ENCODE data around the gene PCGF3.
A peak's percentile ranks its signal among the peaks of the same experiment; 100 is the strongest.
"Not testable (repeated sequence)": the region's sequence is repeated elsewhere in the genome, so short reads cannot be mapped to it uniquely, and the experiment has no call there.

PCGF3 gene

GRCh38 chr4:687971-688853 lies 17.4 kb upstream of the PCGF3 start:
- H3K27ac ChIP-seq (ENCODE audit: low read depth, low read length): peak overlapping the region; percentile 50
- H3K4me1 ChIP-seq (ENCODE audit: control insufficient read depth, insufficient read depth, low read length): peaks cover 2% of the 10 kb centered on the region
- peak overlapping the region; percentile 62 for H3K4me3 ChIP-seq (ENCODE audit: low read length)
- no peak overlapping the region for H3K9ac ChIP-seq (ENCODE audit: low read length)
- H3K27me3 ChIP-seq (ENCODE audit: control insufficient read depth, insufficient read depth, low read length): no peaks in the 10 kb centered on the region
- H3K36me3 ChIP-seq (ENCODE audit: control insufficient read depth, insufficient read depth, low read length): peaks cover 2% of the 10 kb centered on the region

- Histone ChIP-seq H3K4me3 (ENCODE audit: low read length) (peak within 1 kb of the TSS; percentile 62), H3K4me1 (ENCODE audit: control insufficient read depth, insufficient read depth, low read length) (peaks cover 2% of the 10 kb centered on the region), H3K36me3 (ENCODE audit: control insufficient read depth, insufficient read depth, low read length) (peaks cover 2% of the 10 kb centered on the region), H3K27ac (ENCODE audit: low read depth, low read length) (peak within 1 kb of the TSS; percentile 50), H3K9ac (ENCODE audit: low read length) (peak within 1 kb of the TSS; percentile 43), H3K27me3 (ENCODE audit: control insufficient read depth, insufficient read depth, low read length) (no peaks in the 10 kb centered on the region)
Measured at GRCh38 chr4:688854-689681, 16.6 kb upstream of the PCGF3 start, which contains the start of gene SLC49A3. Gene SLC49A3, minus strand, starts transcription at chr4:689151. Its CDS starts 24 bp downstream, at chr4:689127.

- Histone ChIP-seq H3K4me1 (ENCODE audit: control insufficient read depth, insufficient read depth, low read length) (peaks cover 2% of the 10 kb centered on the region), H3K27me3 (ENCODE audit: control insufficient read depth, insufficient read depth, low read length) (no peaks in the 10 kb centered on the region), H3K4me3 (ENCODE audit: low read length) (peak overlapping the region; percentile 62), H3K36me3 (ENCODE audit: control insufficient read depth, insufficient read depth, low read length) (peaks cover 2% of the 10 kb centered on the region), H3K27ac (ENCODE audit: low read depth, low read length) (no peak overlapping the region), H3K9ac (ENCODE audit: low read length) (peak overlapping the region; percentile 43)
Measured at GRCh38 chr4:689723-690122, 15.9 kb upstream of the PCGF3 start.

- Histone ChIP-seq H3K36me3 (ENCODE audit: control insufficient read depth, insufficient read depth, low read length) (no peaks in the 10 kb centered on the region), H3K4me3 (ENCODE audit: low read length) (no peak overlapping the region), H3K4me1 (ENCODE audit: control insufficient read depth, insufficient read depth, low read length) (no peaks in the 10 kb centered on the region), H3K27ac (ENCODE audit: low read depth, low read length) (no peak overlapping the region), H3K27me3 (ENCODE audit: control insufficient read depth, insufficient read depth, low read length) (no peaks in the 10 kb centered on the region), H3K9ac (ENCODE audit: low read length) (no peak overlapping the region)
Measured at GRCh38 chr4:692771-693554, 12.7 kb upstream of the PCGF3 start.

GRCh38 chr4:694341-694940 lies 11.2 kb upstream of the PCGF3 start:
- H3K27ac ChIP-seq (ENCODE audit: low read depth, low read length): not testable (repeated sequence)

GRCh38 chr4:699816-700580 lies 5.6 kb upstream of the PCGF3 start:
- no peak overlapping the region for H3K4me3 ChIP-seq (ENCODE audit: low read length)
- H3K36me3 ChIP-seq (ENCODE audit: control insufficient read depth, insufficient read depth, low read length): no peaks in the 10 kb centered on the region
- H3K27ac ChIP-seq (ENCODE audit: low read depth, low read length): no peak overlapping the region

More at GRCh38 chr4:694341-694940, 11.2 kb upstream of the PCGF3 start:
- H3K27me3 ChIP-seq (ENCODE audit: control insufficient read depth, insufficient read depth, low read length); H3K4me1 ChIP-seq (ENCODE audit: control insufficient read depth, insufficient read depth, low read length); H3K36me3 ChIP-seq (ENCODE audit: control insufficient read depth, insufficient read depth, low read length); H3K4me3 ChIP-seq (ENCODE audit: low read length); H3K9ac ChIP-seq (ENCODE audit: low read length): not testable (repeated sequence)

GRCh38 chr4:700587-701264 lies 4.9 kb upstream of the PCGF3 start:
- Histone ChIP-seq H3K4me3 (ENCODE audit: low read length) (no peak overlapping the region), H3K4me1 (ENCODE audit: control insufficient read depth, insufficient read depth, low read length) (no peaks in the 10 kb centered on the region), H3K27me3 (ENCODE audit: control insufficient read depth, insufficient read depth, low read length) (no peaks in the 10 kb centered on the region), H3K36me3 (ENCODE audit: control insufficient read depth, insufficient read depth, low read length) (no peaks in the 10 kb centered on the region), H3K27ac (ENCODE audit: low read depth, low read length) (no peak overlapping the region), H3K9ac (ENCODE audit: low read length) (no peak overlapping the region)

More at GRCh38 chr4:699816-700580, 5.6 kb upstream of the PCGF3 start:
- Histone ChIP-seq H3K4me1 (ENCODE audit: control insufficient read depth, insufficient read depth, low read length) (no peaks in the 10 kb centered on the region), H3K9ac (ENCODE audit: low read length) (no peak overlapping the region), H3K27me3 (ENCODE audit: control insufficient read depth, insufficient read depth, low read length) (no peaks in the 10 kb centered on the region)

GRCh38 chr4:702618-703048 lies 3.0 kb upstream of the PCGF3 start:
- Histone ChIP-seq H3K9ac (ENCODE audit: low read length) (no peak overlapping the region), H3K27ac (ENCODE audit: low read depth, low read length) (no peak overlapping the region), H3K4me3 (ENCODE audit: low read length) (no peak overlapping the region), H3K36me3 (ENCODE audit: control insufficient read depth, insufficient read depth, low read length) (no peaks in the 10 kb centered on the region), H3K4me1 (ENCODE audit: control insufficient read depth, insufficient read depth, low read length) (peaks cover 6% of the 10 kb centered on the region), H3K27me3 (ENCODE audit: control insufficient read depth, insufficient read depth, low read length) (no peaks in the 10 kb centered on the region)

GRCh38 chr4:703336-704197 lies 2.1 kb upstream of the PCGF3 start:
- H3K36me3 ChIP-seq (ENCODE audit: control insufficient read depth, insufficient read depth, low read length): no peaks in the 10 kb centered on the region
- no peak overlapping the region for H3K4me3 ChIP-seq (ENCODE audit: low read length)
- no peaks in the 10 kb centered on the region for H3K27me3 ChIP-seq (ENCODE audit: control insufficient read depth, insufficient read depth, low read length)
- H3K9ac ChIP-seq (ENCODE audit: low read length): no peak overlapping the region
- H3K27ac ChIP-seq (ENCODE audit: low read depth, low read length): no peak overlapping the region
- H3K4me1 ChIP-seq (ENCODE audit: control insufficient read depth, insufficient read depth, low read length): peaks cover 12% of the 10 kb centered on the region

- no peaks in the 10 kb centered on the region for H3K27me3 ChIP-seq (ENCODE audit: control insufficient read depth, insufficient read depth, low read length)
- no peak overlapping the region for H3K27ac ChIP-seq (ENCODE audit: low read depth, low read length)
- H3K4me1 ChIP-seq (ENCODE audit: control insufficient read depth, insufficient read depth, low read length): peaks cover 13% of the 10 kb centered on the region
- no peak overlapping the region for H3K4me3 ChIP-seq (ENCODE audit: low read length)
- no peak overlapping the region for H3K9ac ChIP-seq (ENCODE audit: low read length)
- no peaks in the 10 kb centered on the region for H3K36me3 ChIP-seq (ENCODE audit: control insufficient read depth, insufficient read depth, low read length)
Measured at GRCh38 chr4:704198-704891, 1.3 kb upstream of the PCGF3 start.
